SIG-M5 (cell line): Measurements from ENCODE around the gene STK11.

ENCODE experiments used
- DNase-seq: peaks from one replicate; lab custom pipeline; 2025; lab: John Stamatoyannopoulos, UW

The STK11 gene

DNA sequence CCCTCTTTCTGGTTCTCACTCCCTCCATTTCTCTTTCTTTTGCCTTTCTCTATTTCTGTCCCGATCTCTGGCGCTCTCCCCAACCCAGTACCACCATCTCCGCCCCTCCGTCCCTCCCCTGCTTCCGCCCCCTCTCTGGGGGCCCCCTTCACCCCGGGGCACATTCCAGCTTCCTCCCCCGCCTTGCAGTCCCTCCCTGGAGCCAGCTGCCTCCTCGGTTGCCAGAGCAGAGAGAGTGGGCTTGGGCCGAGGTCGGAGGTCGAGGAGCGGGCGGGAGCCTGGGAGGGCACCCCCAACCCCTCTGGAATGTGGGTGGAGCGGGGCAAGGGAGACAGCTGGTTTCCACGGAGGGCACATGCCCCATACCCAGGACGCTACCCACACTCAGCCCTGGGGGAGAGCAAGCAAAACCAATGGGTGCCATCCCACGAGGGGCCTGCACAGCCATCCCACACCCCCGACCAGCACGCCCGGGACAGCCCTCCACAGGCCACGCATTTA is 57.1 kb downstream of the STK11 start:
- no peak for DNase-seq

DNA sequence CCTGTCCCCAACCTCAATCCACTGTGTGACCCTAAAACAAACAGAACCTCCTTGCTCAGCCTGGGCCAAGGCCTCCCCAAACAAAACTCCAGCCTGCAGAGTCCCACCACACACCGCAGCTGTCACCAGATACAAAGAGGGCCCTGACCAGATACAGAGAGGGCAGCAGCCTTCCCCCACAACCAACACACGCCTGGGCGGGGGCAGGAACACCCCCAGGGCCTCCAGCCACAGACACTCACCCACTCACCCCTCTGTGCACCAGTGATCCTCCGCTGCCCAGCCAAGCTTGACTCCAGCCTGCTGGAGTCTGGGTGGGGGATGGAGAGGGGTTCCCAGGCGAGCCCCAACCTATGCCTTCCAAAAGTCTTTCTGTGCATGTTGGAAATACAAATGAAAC is 57.6 kb downstream of the STK11 start:
- DNase-seq: no peak

DNA sequence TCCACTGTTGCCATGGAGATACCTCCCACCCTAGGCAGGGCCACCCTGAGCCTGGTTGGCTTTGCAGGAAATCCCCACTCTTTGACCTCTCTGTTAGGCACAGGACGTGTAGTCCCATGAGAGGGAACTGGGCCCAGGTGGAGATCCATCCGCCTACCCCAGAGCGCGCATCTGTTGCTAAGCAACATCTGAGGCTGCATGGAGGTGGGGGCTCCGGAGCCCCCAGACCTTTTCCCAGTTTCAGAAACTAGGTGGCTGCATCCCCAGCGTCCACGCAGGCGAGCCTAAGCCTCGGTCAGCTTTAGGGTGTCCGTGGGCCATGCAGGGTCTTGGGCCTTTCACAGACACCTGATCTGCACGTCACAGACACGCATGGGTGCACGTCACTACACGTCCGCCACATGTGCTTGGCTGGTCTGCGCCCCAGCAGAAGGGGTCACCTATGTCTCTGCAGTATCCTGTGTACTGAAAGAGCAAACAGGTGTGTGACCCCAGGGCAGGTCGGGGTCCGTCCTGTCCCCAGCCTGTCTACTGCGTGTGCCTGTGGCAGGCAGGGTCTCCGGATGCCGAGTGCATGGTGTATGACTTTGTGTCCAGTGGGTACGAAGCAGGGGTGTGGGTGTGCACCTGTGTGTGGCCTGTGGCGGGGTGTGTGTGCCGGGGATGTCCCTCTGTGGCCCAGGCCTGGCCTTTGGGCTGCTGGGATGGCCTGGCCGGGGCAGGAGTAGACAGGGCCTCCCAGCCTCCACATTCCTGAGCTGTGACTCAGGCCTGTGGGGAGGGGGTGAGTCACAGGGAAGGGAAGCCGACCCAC is 59.4 kb downstream of the STK11 start:
- no peak for DNase-seq

DNA sequence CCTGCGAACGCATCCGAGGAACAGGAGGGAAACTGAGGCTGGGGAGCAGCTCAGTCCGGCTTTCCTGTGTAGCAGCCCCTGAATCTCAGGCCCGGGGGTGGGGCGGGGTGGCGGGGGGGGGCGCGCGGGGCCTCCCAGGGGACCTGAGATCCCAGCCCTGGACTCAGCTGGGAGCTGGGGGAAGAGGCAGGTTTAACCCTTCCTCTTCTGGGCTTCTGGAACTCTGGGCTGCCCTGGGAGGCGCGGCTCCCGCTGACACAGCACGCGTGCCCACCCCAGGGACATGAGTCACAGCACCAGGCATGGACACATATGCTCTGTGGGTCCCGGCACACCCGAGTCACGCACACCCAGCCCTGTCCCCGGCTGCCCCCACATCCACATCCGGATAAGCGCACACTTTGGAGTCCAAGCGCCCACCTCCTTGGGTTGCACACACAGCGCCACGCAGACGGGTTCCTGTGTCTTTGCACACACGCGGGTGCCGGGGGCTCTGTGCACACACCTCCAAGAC is 60.1 kb downstream of the STK11 start:
- no peak for DNase-seq

DNA sequence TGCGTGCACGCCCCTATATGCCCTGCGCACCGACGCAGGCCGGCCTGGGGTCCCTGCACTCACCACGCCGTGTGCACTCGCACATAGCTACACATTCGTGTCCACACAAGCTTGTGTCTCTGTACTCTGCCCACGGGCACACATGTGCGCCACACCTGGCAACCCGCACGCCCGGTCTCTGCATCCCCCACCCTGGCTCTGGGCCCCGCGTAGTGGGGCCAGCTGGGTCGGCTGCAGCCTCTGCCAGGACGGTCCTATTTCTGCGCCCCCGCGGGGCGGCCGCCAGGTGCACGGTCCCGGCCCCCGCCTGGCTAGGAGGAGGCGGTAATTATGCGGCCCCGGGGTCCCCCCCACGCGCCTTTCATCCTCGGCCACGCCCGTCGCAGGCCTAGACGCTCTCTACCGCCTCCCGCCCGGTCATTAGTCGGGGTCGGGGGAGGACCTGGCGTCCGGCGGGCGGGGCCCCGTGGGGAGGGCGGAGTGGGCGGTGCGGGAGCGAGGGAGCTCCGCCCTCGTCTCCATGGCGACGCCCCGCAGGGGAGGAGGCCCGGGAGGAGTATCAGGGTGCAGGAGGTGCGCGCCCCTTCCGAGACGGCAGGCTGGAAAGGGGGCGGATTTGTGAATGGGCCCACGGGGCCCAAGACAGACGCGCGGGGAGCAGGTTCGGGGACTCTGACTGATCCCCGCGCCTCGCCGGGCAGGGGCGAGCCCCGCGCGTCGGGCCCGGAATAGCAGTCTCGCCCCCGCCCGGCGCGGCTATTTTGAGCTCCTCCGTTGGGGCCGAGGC is 60.7 kb downstream of the STK11 start:
- no peak for DNase-seq

DNA sequence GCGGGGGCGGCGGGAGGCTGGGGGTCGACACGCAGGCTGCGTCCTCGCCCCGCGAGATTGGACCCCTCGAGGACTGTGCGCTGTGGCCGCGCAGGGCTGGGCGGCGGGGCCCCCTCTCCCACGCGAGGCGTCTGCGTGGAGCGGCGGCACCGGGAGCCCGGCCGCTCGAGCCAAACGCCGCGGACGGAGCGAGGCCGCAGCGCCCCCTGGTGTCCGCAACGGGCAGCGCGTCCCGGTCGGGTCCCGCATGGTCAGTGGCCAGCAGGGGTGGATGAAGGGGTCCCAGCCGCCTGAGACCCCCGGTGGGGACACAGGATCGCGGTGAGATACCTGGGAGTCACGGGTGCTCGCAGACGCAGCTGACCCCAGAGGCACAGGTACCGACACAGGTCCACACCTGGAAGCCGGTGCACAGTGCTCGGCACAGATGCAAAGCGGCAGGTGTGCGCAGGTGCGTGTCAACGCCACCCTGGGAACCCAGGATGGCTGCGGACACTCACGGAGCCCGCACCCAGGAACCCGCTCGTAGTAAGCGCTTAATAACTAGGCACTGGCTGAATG is 61.4 kb downstream of the STK11 start:
- no peak for DNase-seq

DNA sequence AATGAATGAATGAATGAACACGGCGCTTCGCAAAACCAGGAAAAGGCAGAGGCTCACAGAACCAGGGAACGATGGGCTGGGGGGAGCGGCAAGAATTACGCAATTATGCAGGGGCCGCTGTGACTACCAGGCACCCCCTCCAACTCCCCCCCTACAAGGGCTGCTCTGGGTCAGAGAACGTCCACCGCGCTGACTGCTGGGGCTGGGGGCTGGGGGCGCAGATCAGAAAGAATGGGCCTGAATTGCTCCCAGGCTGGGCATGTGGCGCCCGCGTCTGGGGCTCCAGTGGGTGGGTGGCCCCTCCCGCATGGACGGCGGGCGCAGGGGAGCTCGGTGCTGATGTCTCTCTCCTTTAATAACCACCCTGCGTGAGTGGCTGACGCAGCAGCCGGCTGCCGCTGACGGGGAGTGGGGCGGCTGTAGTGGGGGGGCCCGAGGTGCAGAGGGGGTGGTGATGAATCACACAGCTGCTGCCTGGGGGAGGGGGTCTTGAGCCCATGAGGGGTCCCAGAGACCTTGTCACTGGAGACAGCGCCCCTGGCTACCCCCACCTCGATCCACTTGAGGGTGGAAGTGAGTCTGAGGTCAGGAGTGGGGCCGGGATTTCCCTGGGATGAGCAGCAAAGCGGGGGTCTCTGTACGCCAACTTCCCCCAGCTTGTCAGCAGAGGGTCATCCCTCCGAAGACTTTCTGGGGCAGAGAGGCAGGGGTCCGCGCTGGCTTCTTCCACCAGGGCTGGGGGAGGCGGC is 62.1 kb downstream of the STK11 start:
- no peak for DNase-seq

DNA sequence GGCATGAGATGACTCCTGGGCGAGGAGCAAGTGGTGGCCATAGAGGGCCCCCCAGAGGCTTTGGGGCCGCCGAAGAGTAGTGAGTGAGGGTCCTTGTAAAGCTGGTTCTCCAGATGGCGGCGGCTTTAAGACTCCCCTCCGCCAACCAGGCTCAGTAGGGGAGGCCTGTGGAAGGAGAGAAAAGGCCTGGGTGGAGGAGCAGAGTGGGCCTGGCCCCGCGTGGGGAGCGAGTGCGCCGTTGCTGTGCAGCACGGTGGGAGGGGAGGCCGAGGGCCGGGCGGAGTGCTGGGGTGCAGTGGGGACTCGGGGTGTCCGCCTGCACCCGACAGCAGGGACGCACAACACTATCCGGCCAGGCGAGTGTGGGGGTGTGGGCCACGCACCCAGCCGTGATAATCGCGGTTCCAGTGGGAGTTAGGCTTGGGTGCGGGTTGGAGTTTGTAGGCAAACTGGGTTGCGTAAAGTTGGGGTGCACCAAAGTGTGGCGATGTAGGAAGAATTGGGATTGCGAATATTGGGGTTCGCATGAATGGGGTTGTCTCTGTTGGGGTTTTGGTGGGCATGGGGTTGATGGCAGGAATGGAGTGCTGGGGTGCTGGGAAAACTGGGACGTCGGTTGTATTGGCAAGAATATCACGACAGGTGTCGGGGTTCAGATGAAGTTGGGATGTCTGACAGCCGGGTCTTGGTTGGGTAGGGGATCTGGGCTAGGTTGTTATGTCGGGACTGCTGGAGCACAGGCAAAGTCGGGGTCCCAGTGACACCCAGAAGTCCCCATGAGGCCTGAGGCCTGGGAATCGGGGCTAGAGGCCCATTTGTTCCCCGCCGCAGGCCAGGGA is 62.9 kb downstream of the STK11 start:
- no peak for DNase-seq

DNA sequence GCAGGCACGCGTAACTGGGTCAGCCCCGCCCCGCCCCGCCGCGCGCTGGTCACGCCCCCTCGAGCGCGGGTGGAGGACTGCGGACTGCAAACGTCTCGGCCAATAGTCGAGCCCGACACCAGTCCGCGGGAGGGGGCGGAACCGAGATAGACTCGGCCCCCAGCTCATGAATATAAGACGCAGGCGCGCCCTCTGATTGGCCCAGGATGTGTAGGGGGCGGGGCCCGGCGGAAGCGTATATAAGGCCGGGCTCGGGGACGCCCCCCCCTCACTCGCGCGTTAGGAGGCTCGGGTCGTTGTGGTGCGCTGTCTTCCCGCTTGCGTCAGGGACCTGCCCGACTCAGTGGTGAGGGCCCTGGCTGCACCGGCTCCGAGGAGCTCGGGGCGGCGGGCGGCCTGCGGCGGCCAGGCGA is 63.5 kb downstream of the STK11 start, which contains the start of gene CIRBP:
TSS of gene CIRBP (plus strand) at position 268 of the 413 bp plus-strand sequence. CDS start 1,602 bp downstream, outside the sequence.
- DNase-seq: peak; percentile 77

DNA sequence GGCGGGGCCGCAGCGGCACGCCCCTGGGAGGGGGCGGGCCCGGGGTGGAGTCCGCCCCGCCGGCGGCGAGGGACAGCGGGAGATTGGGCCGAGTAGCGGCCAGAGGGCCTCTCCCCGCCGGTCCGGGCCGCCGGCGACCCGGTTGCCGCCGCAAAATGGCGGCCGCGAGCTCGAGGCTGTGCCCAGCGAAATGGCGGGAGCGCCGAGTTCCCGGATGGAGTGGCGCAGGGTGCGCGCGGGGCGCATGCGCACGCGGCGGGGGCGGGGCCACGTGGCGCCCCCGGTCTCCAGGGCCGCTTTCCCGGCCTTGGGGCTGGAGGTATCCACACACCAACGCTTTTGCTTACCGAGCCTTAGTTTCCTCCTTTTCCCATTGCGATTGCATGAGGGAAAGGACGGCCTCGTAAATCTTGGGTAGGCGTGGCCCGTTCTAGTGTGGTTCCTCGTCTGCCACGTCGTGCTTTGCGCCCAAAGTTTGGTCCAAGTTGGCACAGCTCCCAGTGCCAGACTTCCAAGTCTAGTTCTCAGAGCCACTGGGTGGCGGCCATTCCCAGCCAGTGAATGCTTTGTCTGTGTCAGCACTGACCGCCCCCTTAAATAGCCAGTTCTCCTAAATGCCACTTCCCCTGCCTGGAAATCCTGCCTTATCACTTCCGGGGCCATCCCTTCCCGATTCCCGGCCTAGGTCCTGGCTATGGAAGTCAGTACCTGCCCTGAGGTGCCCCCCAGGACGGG is 64.1 kb downstream of the STK11 start:
- no peak for DNase-seq

DNA sequence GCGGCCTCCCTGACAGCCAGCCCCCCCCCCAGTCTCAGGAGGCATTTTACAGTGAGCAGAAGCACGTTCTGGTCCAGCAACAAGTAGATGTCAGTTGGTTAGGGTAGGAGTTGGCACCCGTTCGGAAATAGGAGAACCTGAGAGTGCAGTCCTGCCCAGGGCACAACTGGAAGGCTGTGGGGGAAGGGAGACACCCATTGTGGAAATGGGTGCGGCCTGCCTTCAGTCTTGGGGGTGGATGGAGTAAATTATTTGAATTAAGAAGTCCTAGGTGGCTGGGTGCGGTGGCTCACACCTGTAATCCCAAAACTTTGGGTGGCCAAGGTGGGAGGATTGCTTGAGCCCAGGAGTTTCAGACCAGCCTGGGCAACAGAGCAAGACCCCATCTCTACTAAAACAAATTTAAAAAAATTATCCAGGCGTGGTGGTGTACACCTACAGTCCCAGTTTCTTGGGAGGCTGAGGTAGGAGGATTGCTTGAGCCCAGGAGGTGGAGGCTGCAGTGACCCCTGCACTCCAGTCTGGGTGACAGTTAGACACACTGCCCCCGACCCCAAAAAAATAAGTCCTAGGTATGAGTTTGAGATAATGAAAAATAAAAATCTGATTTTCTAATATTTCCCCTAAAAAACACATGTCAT is 64.8 kb downstream of the STK11 start:
- DNase-seq: no peak

DNA sequence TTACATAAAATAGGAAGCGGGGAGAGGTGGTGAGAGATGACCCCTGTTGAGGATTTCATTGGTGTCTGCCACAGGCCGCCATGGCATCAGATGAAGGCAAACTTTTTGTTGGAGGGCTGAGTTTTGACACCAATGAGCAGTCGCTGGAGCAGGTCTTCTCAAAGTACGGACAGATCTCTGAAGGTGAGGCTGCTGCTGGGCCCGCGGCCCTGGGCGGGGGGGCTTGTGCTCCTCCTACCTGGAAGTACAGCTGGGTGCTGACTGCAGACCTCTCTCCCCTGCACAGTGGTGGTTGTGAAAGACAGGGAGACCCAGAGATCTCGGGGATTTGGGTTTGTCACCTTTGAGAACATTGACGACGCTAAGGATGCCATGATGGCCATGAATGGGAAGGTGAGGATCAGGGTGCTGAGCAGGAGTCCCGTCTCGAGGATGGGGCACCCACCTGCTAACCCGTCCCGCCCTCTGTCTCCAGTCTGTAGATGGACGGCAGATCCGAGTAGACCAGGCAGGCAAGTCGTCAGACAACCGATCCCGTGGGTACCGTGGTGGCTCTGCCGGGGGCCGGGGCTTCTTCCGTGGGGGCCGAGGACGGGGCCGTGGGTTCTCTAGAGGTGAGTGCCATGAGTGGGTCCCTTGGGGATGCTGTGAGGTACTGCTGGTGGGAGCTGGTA is 65.4 kb downstream of the STK11 start:
- DNase-seq: no peak

DNA sequence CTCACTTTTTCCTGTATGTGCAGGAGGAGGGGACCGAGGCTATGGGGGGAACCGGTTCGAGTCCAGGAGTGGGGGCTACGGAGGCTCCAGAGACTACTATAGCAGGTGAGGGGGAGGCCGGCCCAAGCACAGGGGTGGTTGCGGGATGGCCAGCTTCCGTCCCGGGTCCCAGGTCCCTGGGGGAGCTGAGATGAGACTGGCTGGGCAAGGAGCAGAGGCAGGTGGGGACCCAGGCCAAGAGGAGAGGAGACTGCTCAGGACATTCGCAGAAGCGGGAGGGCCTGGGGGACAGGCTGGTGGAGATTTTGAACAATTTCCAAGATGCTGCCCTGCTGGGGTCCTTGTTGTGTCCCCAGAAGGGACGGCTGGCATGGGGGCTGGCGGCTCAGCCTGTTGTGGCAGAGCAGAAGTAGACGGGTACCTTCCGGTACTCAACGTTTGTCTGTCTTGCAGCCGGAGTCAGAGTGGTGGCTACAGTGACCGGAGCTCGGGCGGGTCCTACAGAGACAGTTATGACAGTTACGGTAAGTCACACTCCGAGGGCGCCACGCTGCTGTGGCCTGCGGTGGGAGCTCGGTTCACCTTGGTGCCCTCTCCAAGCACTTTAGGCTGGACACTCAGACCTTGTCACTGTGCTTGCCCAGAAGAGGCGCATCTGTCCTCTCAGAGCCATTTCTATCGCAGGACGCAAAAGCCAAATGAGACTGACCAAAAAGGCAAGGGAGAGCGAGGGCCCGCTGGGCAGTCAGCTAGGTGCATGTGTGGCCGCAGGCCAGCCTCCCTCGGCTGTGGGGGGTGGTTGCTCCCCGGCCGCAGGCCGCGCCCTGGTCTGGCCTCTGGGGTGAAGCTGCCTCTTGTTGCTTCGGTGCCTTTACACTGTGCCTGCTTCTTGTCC is 66.2 kb downstream of the STK11 start:
- no peak for DNase-seq

DNA sequence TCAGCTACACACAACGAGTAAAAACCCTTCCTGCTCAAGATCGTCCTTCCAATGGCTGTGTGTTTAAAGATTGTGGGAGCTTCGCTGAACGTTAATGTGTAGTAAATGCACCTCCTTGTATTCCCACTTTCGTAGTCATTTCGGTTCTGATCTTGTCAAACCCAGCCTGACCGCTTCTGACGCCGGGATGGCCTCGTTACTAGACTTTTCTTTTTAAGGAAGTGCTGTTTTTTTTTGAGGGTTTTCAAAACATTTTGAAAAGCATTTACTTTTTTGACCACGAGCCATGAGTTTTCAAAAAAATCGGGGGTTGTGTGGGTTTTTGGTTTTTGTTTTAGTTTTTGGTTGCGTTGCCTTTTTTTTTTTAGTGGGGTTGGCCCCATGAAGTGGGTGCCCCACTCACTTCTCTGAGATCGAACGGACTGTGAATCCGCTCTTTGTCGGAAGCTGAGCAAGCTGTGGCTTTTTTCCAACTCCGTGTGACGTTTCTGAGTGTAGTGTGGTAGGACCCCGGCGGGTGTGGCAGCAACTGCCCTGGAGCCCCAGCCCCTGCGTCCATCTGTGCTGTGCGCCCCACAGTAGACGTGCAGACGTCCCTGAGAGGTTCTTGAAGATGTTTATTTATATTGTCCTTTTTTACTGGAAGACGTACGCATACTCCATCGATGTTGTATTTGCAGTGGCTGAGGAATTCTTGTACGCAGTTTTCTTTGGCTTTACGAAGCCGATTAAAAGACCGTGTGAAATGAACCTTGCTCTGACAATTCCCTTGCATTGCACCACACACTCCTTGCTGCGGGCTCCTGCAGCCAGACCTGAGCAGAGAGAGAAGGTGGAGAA is 67.1 kb downstream of the STK11 start:
- DNase-seq: no peak

DNA sequence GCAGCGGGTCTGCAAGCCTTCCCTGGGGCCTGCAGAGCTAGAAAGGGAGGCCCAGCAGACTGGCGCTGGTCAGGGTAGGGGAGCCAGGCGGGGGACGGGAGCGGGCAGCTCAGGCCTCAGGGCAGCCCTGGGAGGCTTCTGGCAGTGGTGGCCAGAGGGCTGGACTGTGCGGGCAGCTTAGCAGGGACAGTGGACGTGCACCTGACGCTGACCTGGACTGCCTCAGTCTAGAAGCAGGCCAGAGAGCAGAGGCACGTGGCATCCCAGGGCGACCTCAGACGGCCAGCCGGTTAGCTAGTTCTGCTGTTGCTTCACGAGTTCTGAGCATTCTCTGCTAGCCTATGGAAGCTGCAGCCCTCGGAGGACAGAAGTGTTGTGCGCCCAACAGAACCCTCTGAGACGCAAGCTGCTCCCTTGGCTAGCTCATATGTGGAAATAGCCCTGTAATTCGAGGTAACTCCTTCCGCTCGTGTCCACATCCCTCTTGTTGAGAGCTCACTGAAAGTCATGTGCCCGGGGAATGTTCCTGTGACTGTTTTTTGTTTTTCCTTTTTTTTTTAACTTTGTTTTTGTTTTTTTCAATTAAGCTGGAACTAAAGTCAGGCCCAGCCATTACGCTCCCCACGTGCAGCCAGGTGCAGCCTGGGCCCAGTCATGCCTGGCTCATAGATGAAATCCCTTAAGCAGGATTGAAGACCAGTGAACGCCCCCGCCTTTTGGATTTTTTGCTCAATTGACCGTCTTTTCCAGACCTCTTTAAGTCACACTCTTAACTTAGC is 67.9 kb downstream of the STK11 start:
- DNase-seq: no peak
